ENCODE results near the gene EXOC4.

Gene EXOC4

DNA sequence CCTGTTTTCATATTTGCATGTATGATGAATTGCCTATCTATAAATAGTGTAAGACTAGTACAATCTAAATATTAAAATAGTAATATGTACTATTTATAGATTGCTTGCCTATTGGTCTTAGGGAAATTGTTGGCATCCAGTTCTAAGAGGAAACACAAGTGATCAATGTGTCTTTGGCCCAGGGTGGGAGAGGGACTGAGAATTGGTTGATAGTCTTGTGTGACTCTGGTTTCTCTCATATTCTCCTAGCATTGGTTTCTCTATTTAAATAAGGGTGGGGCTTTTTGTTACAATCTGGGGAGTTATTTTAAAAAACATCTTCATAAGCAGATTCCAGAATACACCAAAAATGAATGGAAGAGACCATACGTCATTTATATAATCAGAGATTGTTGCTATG lies 250.1 kb downstream of the EXOC4 start:
- Histone ChIP-seq H3K27me3 (ENCODE audit: insufficient read depth, low read length) (no peaks in the 10 kb centered on the region), H4K20me1 (ENCODE audit: insufficient read depth, low read length) (no peaks in the 10 kb centered on the region), H3K79me2 (ENCODE audit: insufficient read depth, low read length) (no peaks in the 10 kb centered on the region), H3K9ac (ENCODE audit: low read length) (no peak overlapping the region), H3K9me2 (ENCODE audit: low read depth, low read length) (no peaks in the 10 kb centered on the region), H2AFZ (ENCODE audit: low read length) (no peak overlapping the region), H3K27ac (ENCODE audit: low read depth, low read length, poor library complexity, severe bottlenecking) (no peak overlapping the region), H3K9me3 (ENCODE audit: low read length) (peaks cover 3% of the 10 kb centered on the region; the same call in 1 of the 2 replicates), H3F3A (ENCODE audit: insufficient read depth, low read length) (no peaks in the 10 kb centered on the region), H3K4me3 (ENCODE audit: low read depth, low read length, poor library complexity, severe bottlenecking) (no peak overlapping the region), H3K36me3 (ENCODE audit: insufficient read depth, low read length) (no peaks in the 10 kb centered on the region), H3K4me2 (ENCODE audit: low read length) (no peak overlapping the region), H3K4me1 (ENCODE audit: insufficient read depth, low read length, severe bottlenecking) (no peaks in the 10 kb centered on the region)
- no peak for TF ChIP-seq EZH2 (IDR thresholded peaks at IDR 0.05; ENCODE audit: borderline replicate concordance, low read length)
- TF ChIP-seq, protein P1, sequence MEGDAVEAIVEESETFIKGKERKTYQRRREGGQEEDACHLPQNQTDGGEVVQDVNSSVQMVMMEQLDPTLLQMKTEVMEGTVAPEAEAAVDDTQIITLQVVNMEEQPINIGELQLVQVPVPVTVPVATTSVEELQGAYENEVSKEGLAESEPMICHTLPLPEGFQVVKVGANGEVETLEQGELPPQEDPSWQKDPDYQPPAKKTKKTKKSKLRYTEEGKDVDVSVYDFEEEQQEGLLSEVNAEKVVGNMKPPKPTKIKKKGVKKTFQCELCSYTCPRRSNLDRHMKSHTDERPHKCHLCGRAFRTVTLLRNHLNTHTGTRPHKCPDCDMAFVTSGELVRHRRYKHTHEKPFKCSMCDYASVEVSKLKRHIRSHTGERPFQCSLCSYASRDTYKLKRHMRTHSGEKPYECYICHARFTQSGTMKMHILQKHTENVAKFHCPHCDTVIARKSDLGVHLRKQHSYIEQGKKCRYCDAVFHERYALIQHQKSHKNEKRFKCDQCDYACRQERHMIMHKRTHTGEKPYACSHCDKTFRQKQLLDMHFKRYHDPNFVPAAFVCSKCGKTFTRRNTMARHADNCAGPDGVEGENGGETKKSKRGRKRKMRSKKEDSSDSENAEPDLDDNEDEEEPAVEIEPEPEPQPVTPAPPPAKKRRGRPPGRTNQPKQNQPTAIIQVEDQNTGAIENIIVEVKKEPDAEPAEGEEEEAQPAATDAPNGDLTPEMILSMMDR (IDR thresholded peaks at IDR 0.05; ENCODE audit: low read length), result no peak

DNA sequence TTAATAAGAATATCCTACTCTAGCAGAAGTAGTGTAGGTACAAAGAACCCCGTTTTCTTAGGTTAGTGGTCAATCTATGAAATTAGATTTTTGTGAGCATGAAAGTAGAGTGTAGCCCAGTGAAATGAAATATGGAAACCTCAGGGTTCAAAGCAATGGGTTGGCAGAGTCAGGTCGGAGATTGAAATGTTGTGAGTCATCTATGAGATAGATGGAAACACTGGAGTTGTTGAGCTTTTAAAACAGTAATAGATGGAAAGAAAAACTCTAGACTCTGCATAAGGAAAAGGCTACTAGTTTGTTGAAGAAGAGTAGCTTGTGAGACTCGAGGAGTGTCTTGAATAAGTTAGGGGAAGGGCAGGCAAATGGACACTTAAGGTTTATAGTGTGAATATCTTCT lies 251.9 kb downstream of the EXOC4 start:
- Histone ChIP-seq H3K4me1 (ENCODE audit: insufficient read depth, low read length, severe bottlenecking) (no peaks in the 10 kb centered on the region), H3F3A (ENCODE audit: insufficient read depth, low read length) (no peaks in the 10 kb centered on the region), H3K9me2 (ENCODE audit: low read depth, low read length) (no peaks in the 10 kb centered on the region), H3K4me3 (ENCODE audit: low read depth, low read length, poor library complexity, severe bottlenecking) (no peak overlapping the region), H3K9ac (ENCODE audit: low read length) (no peak overlapping the region), H2AFZ (ENCODE audit: low read length) (no peak overlapping the region), H3K79me2 (ENCODE audit: insufficient read depth, low read length) (no peaks in the 10 kb centered on the region), H3K27ac (ENCODE audit: low read depth, low read length, poor library complexity, severe bottlenecking) (no peak overlapping the region), H3K9me3 (ENCODE audit: low read length) (peaks cover 3% of the 10 kb centered on the region; the same call in 1 of the 2 replicates), H3K4me2 (ENCODE audit: low read length) (no peak overlapping the region), H3K36me3 (ENCODE audit: insufficient read depth, low read length) (no peaks in the 10 kb centered on the region), H4K20me1 (ENCODE audit: insufficient read depth, low read length) (no peaks in the 10 kb centered on the region), H3K27me3 (ENCODE audit: insufficient read depth, low read length) (no peaks in the 10 kb centered on the region)
- TF ChIP-seq, protein P1 (IDR thresholded peaks at IDR 0.05; ENCODE audit: low read length), result no peak
- no peak for TF ChIP-seq EZH2 (IDR thresholded peaks at IDR 0.05; ENCODE audit: borderline replicate concordance, low read length)

DNA sequence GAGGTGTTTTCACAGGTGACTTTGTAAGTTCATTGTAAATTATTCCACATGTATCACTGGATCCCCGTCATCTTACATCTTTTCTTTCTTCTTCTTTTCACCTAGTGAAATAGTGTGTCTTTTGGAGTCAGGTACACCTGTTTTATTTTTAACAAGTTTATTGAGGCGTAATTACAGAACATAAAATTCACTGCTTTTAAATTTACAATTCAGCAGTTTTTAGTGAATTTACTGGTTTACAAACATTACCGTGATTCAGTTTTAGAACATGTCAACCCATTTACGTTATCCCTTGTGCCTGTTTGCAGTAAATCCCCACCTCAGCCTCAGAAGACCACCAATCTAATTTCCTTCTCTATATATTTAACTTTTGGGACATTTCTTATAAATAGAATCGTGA lies 256.9 kb downstream of the EXOC4 start:
- Histone ChIP-seq H3F3A (ENCODE audit: insufficient read depth, low read length) (no peaks in the 10 kb centered on the region), H3K9ac (ENCODE audit: low read length) (no peak overlapping the region), H4K20me1 (ENCODE audit: insufficient read depth, low read length) (no peaks in the 10 kb centered on the region), H3K79me2 (ENCODE audit: insufficient read depth, low read length) (no peaks in the 10 kb centered on the region), H3K4me3 (ENCODE audit: low read depth, low read length, poor library complexity, severe bottlenecking) (no peak overlapping the region), H2AFZ (ENCODE audit: low read length) (no peak overlapping the region), H3K4me2 (ENCODE audit: low read length) (no peak overlapping the region), H3K9me2 (ENCODE audit: low read depth, low read length) (no peaks in the 10 kb centered on the region), H3K9me3 (ENCODE audit: low read length) (no peaks in the 10 kb centered on the region), H3K27me3 (ENCODE audit: insufficient read depth, low read length) (no peaks in the 10 kb centered on the region), H3K27ac (ENCODE audit: low read depth, low read length, poor library complexity, severe bottlenecking) (no peak overlapping the region), H3K36me3 (ENCODE audit: insufficient read depth, low read length) (no peaks in the 10 kb centered on the region), H3K4me1 (ENCODE audit: insufficient read depth, low read length, severe bottlenecking) (no peaks in the 10 kb centered on the region)
- no peak for TF ChIP-seq EZH2 (IDR thresholded peaks at IDR 0.05; ENCODE audit: borderline replicate concordance, low read length)
- TF ChIP-seq, protein P1 (IDR thresholded peaks at IDR 0.05; ENCODE audit: low read length), result no peak

Data from OCI-LY1 (cell line).